ENCODE results near the gene ADAMTSL3. TPM values are rescaled to one million over a fixed set of nuclear protein-coding genes. Genes with fewer than 3 reads are reported as not detected.
A peak's percentile ranks its signal among the peaks of the same experiment; 100 is the strongest.
"Not testable (repeated sequence)": the region's sequence is repeated elsewhere in the genome, so short reads cannot be mapped to it uniquely, and the experiment has no call there.

ADAMTSL3 gene
- total RNA-seq, 1 donor from 2014 or later, result 0.05 TPM

GRCh38 chr15:84010246-84010645 lies 356.3 kb downstream of the ADAMTSL3 start:
- DNase-seq (ENCODE audit: low read depth), result no peak

- DNase-seq (ENCODE audit: low read depth), result no peak
Measured at GRCh38 chr15:84016371-84016770, 362.4 kb downstream of the ADAMTSL3 start.

GRCh38 chr15:84022516-84022915 lies 368.6 kb downstream of the ADAMTSL3 start:
- DNase-seq (ENCODE audit: low read depth), result no peak

GRCh38 chr15:84023636-84024035 lies 369.7 kb downstream of the ADAMTSL3 start:
- peak; percentile 40 for DNase-seq (ENCODE audit: low read depth)

GRCh38 chr15:84033793-84034553 lies 380.1 kb downstream of the ADAMTSL3 start:
- peak; percentile 20 for DNase-seq (ENCODE audit: low read depth)

- peak; percentile 1 for DNase-seq (ENCODE audit: low read depth)
Measured at GRCh38 chr15:84034578-84035398, 380.9 kb downstream of the ADAMTSL3 start.

GRCh38 chr15:84035399-84035766 lies 381.5 kb downstream of the ADAMTSL3 start:
- peak; percentile 53 for DNase-seq (ENCODE audit: low read depth)

- DNase-seq (ENCODE audit: low read depth), result no peak
Measured at GRCh38 chr15:84037301-84037700, 383.4 kb downstream of the ADAMTSL3 start.

- not testable (repeated sequence) for DNase-seq (ENCODE audit: low read depth)
Measured at GRCh38 chr15:84042434-84043056, 388.6 kb downstream of the ADAMTSL3 start.

GRCh38 chr15:84046064-84046637 lies 392.2 kb downstream of the ADAMTSL3 start:
- DNase-seq (ENCODE audit: low read depth), result no peak

GRCh38 chr15:84049480-84049879 lies 395.6 kb downstream of the ADAMTSL3 start:
- DNase-seq (ENCODE audit: low read depth), result not testable (repeated sequence)

GRCh38 chr15:84050076-84050475 lies 396.2 kb downstream of the ADAMTSL3 start:
- no peak for DNase-seq (ENCODE audit: low read depth)

- DNase-seq (ENCODE audit: low read depth), result not testable (repeated sequence)
Measured at GRCh38 chr15:84051146-84051545, 397.2 kb downstream of the ADAMTSL3 start.

- DNase-seq (ENCODE audit: low read depth), result not testable (repeated sequence)
Measured at GRCh38 chr15:84054544-84054943, 400.6 kb downstream of the ADAMTSL3 start.

- DNase-seq (ENCODE audit: low read depth), result no peak
Measured at GRCh38 chr15:84057714-84058331, 403.9 kb downstream of the ADAMTSL3 start.

- not testable (repeated sequence) for DNase-seq (ENCODE audit: low read depth)
Measured at GRCh38 chr15:84063674-84064073, 409.8 kb downstream of the ADAMTSL3 start.

GRCh38 chr15:84068674-84069073 lies 414.8 kb downstream of the ADAMTSL3 start:
- not testable (repeated sequence) for DNase-seq (ENCODE audit: low read depth)

GRCh38 chr15:84078038-84078437 lies 424.1 kb downstream of the ADAMTSL3 start:
- not testable (repeated sequence) for DNase-seq (ENCODE audit: low read depth)

- not testable (repeated sequence) for DNase-seq (ENCODE audit: low read depth)
Measured at GRCh38 chr15:84079325-84079884, 425.5 kb downstream of the ADAMTSL3 start.

GRCh38 chr15:84079885-84080777 lies 426.2 kb downstream of the ADAMTSL3 start:
- DNase-seq (ENCODE audit: low read depth), result peak; percentile 8
